Measurements from ENCODE around the gene APP.

DNA sequence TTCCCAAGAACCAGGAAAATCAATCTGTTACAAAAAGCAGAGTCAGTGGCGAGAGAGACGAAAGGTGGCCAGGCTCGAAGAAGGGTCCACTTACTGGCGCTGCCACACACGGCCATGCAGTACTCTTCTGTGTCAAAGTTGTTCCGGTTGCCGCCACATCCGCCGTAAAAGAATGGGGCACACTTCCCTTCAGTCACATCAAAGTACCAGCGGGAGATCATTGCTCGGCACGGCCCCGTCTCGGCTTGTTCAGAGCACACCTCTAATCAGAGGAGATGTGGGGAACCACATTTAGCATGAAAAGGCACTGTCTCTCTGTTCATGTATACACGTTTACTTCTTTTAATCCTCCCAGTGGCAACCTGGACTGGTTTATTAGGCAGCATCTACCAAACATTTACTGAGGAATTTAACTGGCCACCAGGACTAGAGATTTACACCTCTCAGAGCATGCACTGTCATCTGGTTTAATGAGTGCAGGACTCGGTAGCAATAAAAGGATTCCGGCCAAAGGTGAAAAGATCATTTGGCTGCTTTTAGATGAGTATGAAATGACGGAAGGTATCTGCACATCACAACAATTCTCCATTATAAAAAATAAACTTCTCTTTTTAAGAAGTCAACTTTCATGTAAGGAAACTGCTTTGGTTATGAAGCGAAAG, 170.5 kb downstream of the APP start:
- TF ChIP-seq ZNF18 (tag by site-specific recombination; IDR thresholded peaks at IDR 0.05) = no peak
- TF ChIP-seq YY1 (tag by site-specific recombination; IDR thresholded peaks at IDR 0.05) = no peak
- TF ChIP-seq CTCF (tag by site-specific recombination; IDR thresholded peaks at IDR 0.05) = no peak
- TF ChIP-seq TSHZ1 (tag by site-specific recombination; IDR thresholded peaks at IDR 0.05; ENCODE audit: borderline replicate concordance) = no peak

All from HEK293 (cell line).